Measurements from ENCODE around the gene MIPEP. TPM values are rescaled to one million over a fixed set of nuclear protein-coding genes. Genes with fewer than 3 reads are reported as not detected.

Gene MIPEP
- total and polyA plus RNA-seq, 10 of the 15 experiments (the other 5 are each of a cell fraction or from before 2014, with no cell fraction given), result 15.6 to 56.2 (median 29.8) TPM

- H3K4me2 ChIP-seq (ENCODE audit: control insufficient read depth, insufficient read depth), result peak overlapping the region; percentile 95
- ChIA-PET RAD21 (ENCODE audit: unreplicated experiment) (interaction anchor here (0.6 to 2.2 kb wide), 9 partner anchors 9 to 517 kb away, joined by 3 to 5 read pairs (median 4); no protein-coding TSS in a partner anchor), CTCF (interaction anchor here (0.6 to 3.6 kb wide), 39 partner anchors 9 to 744 kb away, joined by 3 to 17 read pairs (median 4); no protein-coding TSS in a partner anchor), SMC1A (ENCODE audit: uncharacterized antibody, unreplicated experiment) (interaction anchor here (0.9 to 2.2 kb wide), 13 partner anchors 13 to 568 kb away, joined by 3 to 8 read pairs (median 3); no protein-coding TSS in a partner anchor), POLR2A (interaction anchor here (0.6 kb wide), 1 partner anchor 101 kb away, joined by 3 read pairs; no protein-coding TSS in a partner anchor)
- peak; percentile 31 for FAIRE-seq
- peak; percentile 34 for ATAC-seq
- no TSS peak for BruUV-seq (replicated peaks)
- H3K36me3 ChIP-seq (ENCODE audit: control insufficient read depth in 2 of 2, insufficient read depth in 2 of 2, low read length in 1 of 2), result no peaks in the 10 kb centered on the region
- no peak for DNase-seq (ENCODE audit: low read depth, low spot score)
- WGBS (ENCODE audit: insufficient coverage, insufficient replicate concordance, low lambda C conversion rate, missing lambda C conversion rate), result 8% methylated on average over 15 of the region's 15 CpGs
- H2AFZ ChIP-seq (ENCODE audit: control insufficient read depth, low read depth, low read length), result peak overlapping the region; percentile 93
- intact Hi-C loops (cut with micrococcal nuclease; ENCODE audit: unreplicated experiment), result loop anchor here (5.0 kb wide), 1 partner anchor 313 kb away; no protein-coding TSS in a partner anchor
- H3K79me2 ChIP-seq (ENCODE audit: control insufficient read depth, insufficient read depth, low read length), result peaks cover 12% of the 10 kb centered on the region
- H3K9ac ChIP-seq (ENCODE audit: control insufficient read depth, insufficient read depth, low read length), result peak overlapping the region; percentile 53
- no peaks in the 10 kb centered on the region for H3K4me1 ChIP-seq (ENCODE audit: control insufficient read depth, insufficient read depth, low read length)
- no peaks in the 10 kb centered on the region for H3K9me3 ChIP-seq (replicated peaks; ENCODE audit: control insufficient read depth, insufficient read depth, low read length)
- in situ Hi-C loops (cut with MboI), result no loop called here
- H3K4me3 ChIP-seq, result peak overlapping the region; percentile 68
- no peaks in the 10 kb centered on the region for H4K20me1 ChIP-seq (ENCODE audit: control insufficient read depth, insufficient read depth)
- H3K27me3 ChIP-seq (replicated peaks in 1 of 2; ENCODE audit: control insufficient read depth in 2 of 2, insufficient read depth in 2 of 2, low read length in 1 of 2), result no peaks in the 10 kb centered on the region
- peak overlapping the region; percentile 56; the same call in 1 of the 2 replicates for H3K27ac ChIP-seq (ENCODE audit: control insufficient read depth, insufficient read depth)
- TF ChIP-seq HSF1 (IDR thresholded peaks at IDR 0.05; ENCODE audit: low read depth, low read length) (no peak), FOXK2 (IDR thresholded peaks at IDR 0.05) (no peak), ZNF384 (IDR thresholded peaks at IDR 0.05; ENCODE audit: borderline replicate concordance, low read depth, low read length) (no peak), NRF1 (conservative IDR thresholded peaks at IDR 0.05; ENCODE audit: low read depth, low read length) (no peak), ZNF687 (IDR thresholded peaks at IDR 0.05) (no peak), CUX1 (IDR thresholded peaks at IDR 0.05; ENCODE audit: insufficient replicate concordance, low read depth, low read length) (no peak)
Observed at GRCh38 chr13:23889615-23890607, 711 bp upstream of the MIPEP start.

Data from GM12878 (cell line).